HEK293 (cell line): ENCODE measurements around the gene CFAP299.

ENCODE experiments used
- CTCF ChIP-seq: fragments of 450-650 bp; formaldehyde crosslinking; IDR thresholded peaks from 2 replicates; pipeline ENCODE4 v1.5.1; 2016; ENCODE audit warnings: missing biosample characterization, missing genetic modification characterization
- HOXA7 ChIP-seq: sonication (generic); formaldehyde crosslinking; IDR thresholded peaks from 2 replicates; pipeline ENCODE4 v1.8.1; 2022; ENCODE audit warnings: missing genetic modification reagents, borderline replicate concordance
- RBAK ChIP-seq: fragments of 450-650 bp; formaldehyde crosslinking; IDR thresholded peaks from 2 replicates; pipeline ENCODE4 v1.5.1; 2016; ENCODE audit warnings: missing biosample characterization, missing genetic modification characterization
- ZNF175 ChIP-seq: fragments of 450-650 bp; formaldehyde crosslinking; IDR thresholded peaks from 2 replicates; pipeline ENCODE4 v1.5.1; 2016; ENCODE audit warnings: missing biosample characterization, missing genetic modification characterization
- ZNF18 ChIP-seq: fragments of 450-650 bp; formaldehyde crosslinking; IDR thresholded peaks from 2 replicates; pipeline ENCODE4 v1.5.1; 2016; ENCODE audit warnings: missing biosample characterization, missing genetic modification characterization
- ZNF311 ChIP-seq: fragments of 450-650 bp; formaldehyde crosslinking; IDR thresholded peaks from 2 replicates; pipeline ENCODE4 v1.5.1; 2017; ENCODE audit warnings: missing biosample characterization, missing genetic modification characterization, borderline replicate concordance
- ZNF549 ChIP-seq: fragments of 450-650 bp; IDR thresholded peaks from 2 replicates; pipeline ENCODE4 v1.5.1; 2018; ENCODE audit warnings: missing biosample characterization, missing genetic modification characterization, mild to moderate bottlenecking, inconsistent platforms, moderate library complexity

DNA sequence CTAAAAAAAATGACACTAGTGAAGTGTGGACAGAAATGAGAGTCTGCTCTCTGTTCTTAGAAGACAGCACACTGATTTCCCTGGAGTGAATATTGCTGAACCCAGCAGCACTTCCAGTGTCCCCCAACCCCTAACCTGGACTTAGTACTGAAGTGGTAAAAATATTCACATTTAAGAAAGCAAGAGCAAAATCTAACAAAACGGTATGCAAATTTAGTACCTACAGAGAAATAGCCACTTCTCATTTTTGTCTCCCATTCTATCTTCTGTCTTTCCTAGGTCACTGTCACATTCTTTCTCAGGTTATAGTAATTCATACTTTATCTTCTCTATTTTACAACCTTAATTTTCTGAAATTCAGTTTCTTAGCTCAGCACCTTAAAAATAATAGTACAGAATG lies 274.7 kb downstream of the CFAP299 start:
- TF ChIP-seq ZNF311 (no peak), ZNF175 (tag by site-specific recombination) (no peak), ZNF549 (tag by site-specific recombination) (no peak), CTCF (no peak), ZNF18 (tag by site-specific recombination) (no peak), RBAK (tag by site-specific recombination) (no peak), HOXA7 (CRISPR knock-in tag) (no peak)
